Pancreas (tissue), 10 donors: ENCODE measurements around the gene NOC4L. TPM values are rescaled to one million over a fixed set of nuclear protein-coding genes. Genes with fewer than 3 reads are reported as not detected.
A peak's percentile ranks its signal among the peaks of the same experiment; 100 is the strongest.

ENCODE experiments used
- ATAC-seq, 4 donors: fragments of 200-7000 bp; cut with Tn5 transposase; one replicate each; pipeline versions ENCODE4 v1.8.0 to v1.9.1; 2020; ENCODE audit warnings: mild to moderate bottlenecking in 4 of 4, moderate library complexity in 4 of 4
- DNase-seq, 6 donors: peaks; one replicate each; pipeline ENCODE4 v3.0.0-alpha.2; 2020
- FAIRE-seq: peaks from 2 replicates; lab custom pipeline; 2012; peaks lifted over from hg19 to GRCh38; lab: Jason Lieb, UNC
- H3K27ac ChIP-seq, 4 donors: fragments of 200-600 bp; sonication (generic); 1 replicate in 3 of 4; 2 replicates in 1 of 4; pipeline versions ENCODE4 v1.5.0 to v1.8.0; 2020
- H3K27me3 ChIP-seq, 4 donors: fragments of 200-600 bp; one replicate each; pipeline ENCODE4 v1.8.0; 2021
- H3K36me3 ChIP-seq, 3 donors: fragments of 200-600 bp; sonication (generic) in 1 of 3; one replicate each; pipeline versions ENCODE4 v1.5.0 to v1.8.0; 2020 to 2021
- H3K4me1 ChIP-seq, 3 donors: fragments of 200-600 bp; one replicate each; pipeline ENCODE4 v1.8.0; 2021
- H3K4me3 ChIP-seq, 4 donors: fragments of 200-600 bp; sonication (generic) in 2 of 4; one replicate each; pipeline versions ENCODE4 v1.5.0 to v1.8.0; 2020 to 2021
- H3K9me3 ChIP-seq, 4 donors: fragments of 200-600 bp; one replicate each; pipeline ENCODE4 v1.8.0; 2021
- CTCF ChIP-seq, 4 donors: fragments of 200-600 bp; sonication (generic) in 3 of 4; IDR thresholded peaks; one replicate each; pipeline versions ENCODE4 v1.5.0 to v1.8.0; 2021; ENCODE audit warnings: antibody characterized with exemption in 4 of 4
- WGBS, 2 donors: extraction: QIAGEN DNeasy Blood & Tissue Kit; methylation state at CpG; one replicate each; pipeline ENCODE4 v1.1.7; 2013; 5-methylcytosine and 5-hydroxymethylcytosine counted together
- intact Hi-C, 3 donors: fragments of 100-400 bp; cut with DNase I; formaldehyde crosslinking; loops; one replicate each; pipeline versions ENCODE4 v1.11.1 to v1.14.2; 2022
- polyA plus RNA-seq, 2 donors: library from polyadenylated mRNA; stranded (reverse); fragments of 200-250 nt; gene quantifications; one replicate each; pipeline ENCODE4 v1.2.3, GENCODE V29; 2013
- total RNA-seq, 6 donors: library from RNA; stranded (reverse); fragmentation: NEBNext Ultra II Directional in 4 of 6; extraction: Animal tissue kit (Norgen Biotek cat#: 25700) in 4 of 6; gene quantifications; one replicate each; pipeline versions ENCODE4 v1.2.1 to v1.2.4, GENCODE V29; 2021 to 2023
- donor health status: healthy with polysubstance abuse.
- donor health status: DM: no; HTN: no; CAD: no; lungs with moderate emphysema.
- donor health status: DM: no; HTN: no; CAD: no.
- donor health status: control.
- donor health status: control.
- donor health status: Bipolar disorder and iron deficiency.
- donor health status: DM: yes; HTN: yes; CAD: no.
- donor health status: DM: no; HTN: no; CAD: no.
- donor health status: DM: no; HTN: no; CAD: no.
- donor health status: DM: yes; HTN: yes; CAD: no.

NOC4L gene
- total and polyA plus RNA-seq, 8 donors = 6.8 to 45.8 (median 8.8) TPM

DNA sequence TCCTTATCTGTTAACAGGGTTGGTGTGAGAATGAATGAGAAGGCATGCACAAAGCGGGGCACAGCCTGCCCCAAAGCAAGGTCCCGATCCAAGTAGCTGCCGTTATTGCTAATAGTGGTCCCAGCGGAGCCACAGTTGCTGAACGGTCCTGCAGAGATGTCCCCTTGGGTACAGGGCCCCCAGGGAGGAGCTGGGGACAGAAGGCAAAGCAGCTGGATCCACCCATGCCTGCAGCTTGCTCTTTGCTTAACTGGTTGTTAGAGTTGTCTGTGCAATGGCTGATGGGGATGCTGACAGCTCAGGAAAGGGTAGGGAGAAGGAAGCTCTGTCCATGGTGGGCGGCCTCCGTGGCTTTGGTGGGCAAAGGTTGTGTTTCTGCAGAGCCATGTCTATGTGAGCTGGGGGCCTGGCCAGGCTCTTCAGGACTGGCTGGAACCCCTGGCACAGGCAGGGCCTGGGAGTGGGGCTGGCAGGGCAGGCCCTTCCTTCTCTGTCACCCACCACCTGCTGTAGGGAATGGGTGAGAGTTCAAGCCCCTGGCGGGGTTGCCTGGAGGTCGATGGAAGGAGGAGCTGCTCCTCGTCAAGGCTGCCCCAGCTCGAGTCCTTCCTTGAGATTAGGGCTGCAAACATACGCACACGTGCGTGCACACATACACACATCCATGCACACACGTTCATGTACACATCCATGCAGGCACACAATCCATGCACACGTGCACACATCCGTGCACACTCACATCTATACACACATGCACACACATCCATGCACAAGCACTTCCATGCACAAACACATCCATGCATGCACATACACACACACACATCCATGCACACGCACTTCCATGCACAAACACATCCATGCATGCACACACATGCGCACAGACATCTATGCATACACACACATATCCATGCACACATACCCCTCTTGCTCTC lies 35.4 kb downstream of the NOC4L start:
- Histone ChIP-seq H3K9me3 (no peaks in the 10 kb centered on the region), H3K36me3 (no peaks in the 10 kb centered on the region), H3K4me3 (no peak overlapping the region), H3K27ac (no peak overlapping the region), H3K27me3 (peaks cover 0 to 19% (median 0%) of the 10 kb centered on the region in 4 donors), H3K4me1 (no peaks in the 10 kb centered on the region)
- intact Hi-C loops = no loop called here
- DNase-seq = peak in 1 of 6 donors; percentile 7
- no peak for TF ChIP-seq CTCF (IDR thresholded peaks at IDR 0.05)
- WGBS, 2 donors = 69 to 78% methylated on average over 19 of the region's 19 CpGs
- FAIRE-seq = no peak
- no peak for ATAC-seq

DNA sequence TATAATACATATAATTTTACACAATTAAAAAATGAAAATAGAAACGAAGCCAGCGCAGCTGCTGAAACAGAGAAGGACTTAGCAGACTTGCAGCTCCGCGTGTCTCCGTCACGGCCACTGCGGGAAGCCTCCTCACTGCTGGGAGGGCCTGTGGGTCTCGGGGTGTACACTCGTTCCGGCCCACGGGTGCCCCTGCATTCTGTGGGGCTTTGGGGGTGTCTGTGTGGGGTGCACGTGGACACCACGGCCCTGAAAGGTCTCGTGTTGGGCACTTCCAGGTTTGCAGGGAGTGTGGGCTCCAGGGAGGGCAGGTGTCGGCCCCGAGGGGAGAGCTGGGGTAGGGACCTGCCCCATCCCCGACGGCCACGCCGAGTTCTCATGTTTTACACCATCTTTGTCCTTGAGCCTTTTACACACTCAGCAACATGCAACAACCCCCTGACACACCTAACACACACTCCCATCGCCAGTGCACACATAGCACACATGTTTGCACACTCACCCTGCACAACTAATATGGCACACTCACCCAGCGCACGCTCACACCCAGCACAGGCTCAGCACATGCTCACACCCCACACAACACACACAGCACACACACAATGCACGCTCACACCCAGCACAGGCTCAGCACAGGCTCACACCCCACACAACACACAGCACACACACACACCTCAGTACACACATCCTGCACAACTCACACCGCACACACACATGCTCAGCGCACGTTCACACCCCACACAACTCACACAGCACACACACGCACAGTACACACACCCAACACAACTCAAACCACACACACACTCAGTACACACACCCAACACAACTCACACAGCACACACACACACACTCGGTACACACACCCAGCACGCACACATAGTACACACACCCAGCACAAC lies 36.6 kb downstream of the NOC4L start:
- H3K36me3 ChIP-seq = no peaks in the 10 kb centered on the region
- no peaks in the 10 kb centered on the region for H3K9me3 ChIP-seq
- no peaks in the 10 kb centered on the region for H3K4me1 ChIP-seq
- peaks cover 0 to 15% (median 0%) of the 10 kb centered on the region in 4 donors for H3K27me3 ChIP-seq
- 68 to 80% methylated on average over 30 of the region's 30 CpGs for WGBS, 2 donors
- intact Hi-C loops = no loop called here
- no peak overlapping the region for H3K27ac ChIP-seq
- no peak for ATAC-seq
- TF ChIP-seq CTCF (IDR thresholded peaks at IDR 0.05) = no peak
- FAIRE-seq = no peak
- H3K4me3 ChIP-seq = no peak overlapping the region
- DNase-seq = peak in 1 of 6 donors; percentile 54

DNA sequence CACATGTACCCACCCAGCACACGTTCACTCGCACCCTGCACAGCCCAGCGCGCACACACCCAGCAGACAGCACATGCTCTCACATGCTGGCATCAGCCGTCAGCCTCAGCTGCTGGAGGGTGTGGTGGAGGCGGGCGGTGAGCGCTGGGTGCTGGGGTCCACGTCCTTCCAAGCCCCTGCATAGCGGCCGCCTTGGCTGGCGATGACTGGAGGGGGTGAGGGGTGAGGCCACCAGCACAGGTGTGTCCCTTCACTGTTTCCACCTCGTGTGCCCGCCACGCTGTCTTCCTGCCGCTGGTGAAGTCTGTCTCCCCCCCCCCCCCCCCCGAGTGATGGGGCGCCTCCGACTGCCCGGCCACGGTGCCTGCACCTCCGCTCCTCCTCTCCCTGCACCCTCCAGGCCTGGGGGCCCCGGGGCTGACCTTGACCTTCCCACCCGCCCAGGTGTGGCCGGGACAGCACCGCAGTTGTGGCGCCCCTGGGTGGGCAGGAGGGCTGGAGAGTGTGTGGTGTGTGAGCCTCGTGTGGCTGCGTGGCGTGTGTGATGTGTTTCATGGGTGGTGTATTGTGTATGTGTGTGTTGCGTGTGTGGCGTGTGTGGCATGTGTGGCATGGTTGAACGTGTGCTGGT lies 37.4 kb downstream of the NOC4L start:
- WGBS, 2 donors = 76 to 80% methylated on average over 29 to 33 of the region's 33 CpGs
- H3K36me3 ChIP-seq = no peaks in the 10 kb centered on the region
- intact Hi-C loops = no loop called here

DNA sequence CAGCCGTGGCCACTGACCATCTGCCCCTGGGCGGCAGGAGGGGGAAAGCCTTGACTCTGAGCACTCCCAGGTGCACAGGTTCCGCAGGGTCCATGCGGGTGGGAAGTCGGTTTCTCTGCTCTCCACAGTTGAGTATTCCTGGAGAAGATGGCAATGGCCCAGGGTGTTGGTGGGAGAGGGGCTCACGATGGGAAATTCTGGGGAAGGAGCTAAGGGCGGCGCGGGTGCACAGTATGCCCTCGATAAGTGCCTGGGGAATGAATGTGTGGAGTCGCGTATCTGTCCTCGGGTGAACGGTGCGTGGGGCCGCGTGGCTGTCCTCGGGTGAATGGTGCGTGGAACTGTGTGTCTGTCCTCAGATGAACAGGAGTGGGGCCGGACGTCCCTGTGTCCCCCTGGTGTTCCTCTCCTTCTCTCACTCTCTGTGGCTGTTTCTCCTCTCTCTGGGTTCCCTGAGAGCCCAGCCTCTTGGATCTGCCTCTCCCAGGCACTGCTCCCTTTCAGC lies 38.0 kb downstream of the NOC4L start:
- ATAC-seq (no peak), DNase-seq (no peak), FAIRE-seq (no peak)
- Histone ChIP-seq H3K27me3 (peaks cover 0 to 5% (median 0%) of the 10 kb centered on the region in 4 donors), H3K36me3 (no peaks in the 10 kb centered on the region), H3K9me3 (no peaks in the 10 kb centered on the region), H3K4me3 (no peak overlapping the region), H3K27ac (no peak overlapping the region), H3K4me1 (no peaks in the 10 kb centered on the region)
- intact Hi-C loops = no loop called here
- no peak for TF ChIP-seq CTCF (IDR thresholded peaks at IDR 0.05)
- 81 to 84% methylated on average over 21 of the region's 21 CpGs for WGBS, 2 donors

More for the DNA sequence above, 37.4 kb downstream of the NOC4L start:
- no peaks in the 10 kb centered on the region for H3K9me3 ChIP-seq
- ATAC-seq (no peak), FAIRE-seq (no peak), DNase-seq (peak in 2 of 6 donors; percentile 7 to 66)
- no peak overlapping the region for H3K4me3 ChIP-seq
- no peak for TF ChIP-seq CTCF (IDR thresholded peaks at IDR 0.05)
- H3K27me3 ChIP-seq = peaks cover 0 to 7% (median 0%) of the 10 kb centered on the region in 4 donors
- H3K27ac ChIP-seq = no peak overlapping the region
- no peaks in the 10 kb centered on the region for H3K4me1 ChIP-seq
